Epithelial cell of esophagus (primary cell): ENCODE data around the gene DYNLT4.
"Not testable (repeated sequence)": the region's sequence is repeated elsewhere in the genome, so short reads cannot be mapped to it uniquely, and the experiment has no call there.

Source experiments
- DNase-seq: peaks from one replicate; pipeline ENCODE4 v3.0.0; 2010; ENCODE audit warnings: low read depth
- H3K4me3 ChIP-seq: 2 replicates; pipeline ENCODE4 v1.5.1; 2011; ENCODE audit warnings: mild to moderate bottlenecking, low read length, control low read depth
- TF ChIP-seq, protein P1 (sequence below): IDR thresholded peaks from 2 replicates; pipeline ENCODE4 v1.5.1; 2011; ENCODE audit warnings: low read depth, mild to moderate bottlenecking, low read length, control low read depth, inconsistent platforms; ENCODE audit not compliant: insufficient read depth; ENCODE audit errors: missing control alignments

The DYNLT4 gene

DNA sequence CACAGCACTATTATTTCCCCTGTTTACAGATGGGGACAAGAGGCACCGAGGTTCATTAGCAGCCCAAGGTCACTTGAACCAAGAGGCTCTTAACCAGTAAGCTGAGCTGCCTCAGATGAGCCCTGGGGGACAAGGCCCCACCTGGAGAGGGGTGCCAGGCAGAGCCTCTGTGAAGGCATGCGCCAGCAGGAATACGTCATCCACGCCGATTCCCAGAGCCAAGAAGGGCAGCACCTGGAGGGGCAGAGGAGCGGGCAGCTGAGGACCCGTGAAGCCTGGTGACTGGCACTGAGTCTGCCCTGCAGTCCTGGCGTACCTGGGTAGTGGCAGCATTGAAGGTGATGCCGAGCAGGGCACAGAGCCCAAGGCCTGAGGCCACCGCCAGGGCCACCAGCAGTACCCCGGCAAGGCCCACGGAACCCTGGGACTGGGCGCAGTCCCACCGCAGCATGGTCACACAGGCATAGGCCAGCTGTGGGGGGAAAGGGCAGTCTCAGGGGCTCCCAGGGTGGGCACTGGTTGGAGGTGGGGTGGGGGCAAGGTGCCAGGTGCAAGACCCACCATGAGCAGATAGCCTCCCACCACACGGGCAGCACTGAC is 21.8 kb upstream of the DYNLT4 start:
- DNase-seq, result no peak
- TF ChIP-seq, protein P1, sequence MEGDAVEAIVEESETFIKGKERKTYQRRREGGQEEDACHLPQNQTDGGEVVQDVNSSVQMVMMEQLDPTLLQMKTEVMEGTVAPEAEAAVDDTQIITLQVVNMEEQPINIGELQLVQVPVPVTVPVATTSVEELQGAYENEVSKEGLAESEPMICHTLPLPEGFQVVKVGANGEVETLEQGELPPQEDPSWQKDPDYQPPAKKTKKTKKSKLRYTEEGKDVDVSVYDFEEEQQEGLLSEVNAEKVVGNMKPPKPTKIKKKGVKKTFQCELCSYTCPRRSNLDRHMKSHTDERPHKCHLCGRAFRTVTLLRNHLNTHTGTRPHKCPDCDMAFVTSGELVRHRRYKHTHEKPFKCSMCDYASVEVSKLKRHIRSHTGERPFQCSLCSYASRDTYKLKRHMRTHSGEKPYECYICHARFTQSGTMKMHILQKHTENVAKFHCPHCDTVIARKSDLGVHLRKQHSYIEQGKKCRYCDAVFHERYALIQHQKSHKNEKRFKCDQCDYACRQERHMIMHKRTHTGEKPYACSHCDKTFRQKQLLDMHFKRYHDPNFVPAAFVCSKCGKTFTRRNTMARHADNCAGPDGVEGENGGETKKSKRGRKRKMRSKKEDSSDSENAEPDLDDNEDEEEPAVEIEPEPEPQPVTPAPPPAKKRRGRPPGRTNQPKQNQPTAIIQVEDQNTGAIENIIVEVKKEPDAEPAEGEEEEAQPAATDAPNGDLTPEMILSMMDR, result no peak
- H3K4me3 ChIP-seq, result no peak overlapping the region

DNA sequence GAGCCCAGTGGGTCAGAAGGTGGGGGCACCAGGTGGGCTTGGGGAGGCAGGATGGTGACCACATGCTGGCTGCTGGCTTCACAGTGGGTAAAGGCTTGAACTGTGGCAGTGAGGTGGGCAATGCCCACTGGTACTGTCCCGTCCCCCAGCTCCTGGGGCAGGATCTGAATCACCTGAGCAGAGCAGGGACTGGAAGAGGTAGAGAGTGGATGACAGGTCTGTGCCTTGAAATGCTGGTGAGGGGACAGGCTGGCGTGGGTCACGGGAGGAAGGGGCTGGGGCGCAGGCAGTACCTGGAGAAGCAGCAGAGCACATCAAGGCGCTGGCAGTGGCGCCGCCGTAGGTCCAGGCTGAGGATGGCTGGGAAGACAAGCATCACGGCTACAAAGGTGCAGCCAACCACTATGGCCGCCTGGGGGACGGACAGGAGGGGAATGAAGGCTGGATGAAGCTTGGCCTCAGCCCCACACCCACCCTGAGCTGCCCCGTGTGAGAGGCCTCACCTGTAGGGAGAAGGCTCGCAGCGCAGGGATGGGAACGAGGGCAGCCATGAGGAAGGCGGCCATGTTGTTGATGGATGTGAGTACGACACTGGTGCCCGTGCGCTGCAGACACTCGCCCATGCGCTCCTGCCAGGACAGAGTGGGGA is 21.0 kb upstream of the DYNLT4 start:
- TF ChIP-seq, protein P1, result no peak
- no peak overlapping the region for H3K4me3 ChIP-seq
- no peak for DNase-seq

- TF ChIP-seq, protein P1, result no peak
- DNase-seq, result no peak
- no peak overlapping the region for H3K4me3 ChIP-seq
Observed at GRCh38 chr1:44827197-44828002, 20.2 kb upstream of the DYNLT4 start.

GRCh38 chr1:44826375-44827196 is 19.4 kb upstream of the DYNLT4 start:
- TF ChIP-seq, protein P1, result no peak
- DNase-seq, result no peak
- no peak overlapping the region for H3K4me3 ChIP-seq

DNA sequence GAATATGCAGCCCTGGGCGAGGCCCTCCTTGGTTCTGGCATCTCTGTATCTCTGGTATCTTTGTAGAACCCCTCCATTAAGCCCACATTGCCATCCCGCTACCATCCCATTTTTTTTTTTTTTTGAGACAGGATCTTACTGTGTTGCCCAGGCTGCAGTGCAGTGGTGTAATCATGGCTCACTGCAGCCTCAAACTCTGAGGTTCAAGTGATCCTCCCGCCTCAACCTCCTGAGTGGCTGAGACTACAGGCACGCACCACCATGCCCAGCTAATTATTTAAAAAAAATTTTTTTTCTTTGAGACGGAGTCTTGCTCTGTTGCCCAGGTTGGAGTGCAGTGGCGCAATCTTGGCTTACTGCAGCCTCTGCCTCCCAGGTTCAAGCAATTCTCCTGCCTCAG is 17.2 kb upstream of the DYNLT4 start:
- DNase-seq, H3K4me3 ChIP-seq: not testable (repeated sequence)

GRCh38 chr1:44822981-44823451 is 15.9 kb upstream of the DYNLT4 start:
- no peak overlapping the region for H3K4me3 ChIP-seq
- TF ChIP-seq, protein P1, result no peak
- no peak for DNase-seq

DNA sequence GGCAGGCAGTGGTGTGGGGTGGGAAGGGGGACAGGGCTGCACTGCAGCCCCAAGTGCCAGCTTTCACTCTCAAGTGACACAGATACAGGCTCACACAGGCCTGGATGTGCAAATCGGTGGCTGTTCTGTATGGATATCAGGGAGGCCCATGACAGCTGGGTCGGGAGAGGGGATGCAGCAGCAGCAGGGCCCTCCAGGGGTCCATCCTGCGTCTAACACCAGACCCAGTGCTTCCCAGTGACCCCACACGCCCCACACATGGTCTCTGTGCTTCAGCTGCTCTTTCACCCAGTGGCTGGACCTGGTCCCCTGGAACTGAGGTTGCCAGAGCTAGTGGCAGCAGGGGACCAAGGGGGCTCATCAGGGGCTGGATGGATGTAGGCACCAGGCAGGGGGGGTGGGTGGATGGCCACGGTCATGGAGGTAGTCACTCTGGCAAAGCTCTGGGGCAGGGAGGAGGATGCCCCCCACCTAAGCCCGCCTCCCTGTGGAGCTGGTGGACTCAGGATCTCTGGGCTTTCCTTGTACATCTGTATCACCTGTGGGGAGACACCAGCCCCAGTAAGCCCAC is 15.1 kb upstream of the DYNLT4 start:
- DNase-seq, result no peak
- H3K4me3 ChIP-seq, result no peak overlapping the region
- TF ChIP-seq, protein P1, result no peak
